OCI-M1 (cell line): Measurements from ENCODE around the gene STUB1.

ENCODE experiments used
- DNase-seq: peaks from one replicate; lab custom pipeline; 2025; lab: John Stamatoyannopoulos, UW

The STUB1 gene

DNA sequence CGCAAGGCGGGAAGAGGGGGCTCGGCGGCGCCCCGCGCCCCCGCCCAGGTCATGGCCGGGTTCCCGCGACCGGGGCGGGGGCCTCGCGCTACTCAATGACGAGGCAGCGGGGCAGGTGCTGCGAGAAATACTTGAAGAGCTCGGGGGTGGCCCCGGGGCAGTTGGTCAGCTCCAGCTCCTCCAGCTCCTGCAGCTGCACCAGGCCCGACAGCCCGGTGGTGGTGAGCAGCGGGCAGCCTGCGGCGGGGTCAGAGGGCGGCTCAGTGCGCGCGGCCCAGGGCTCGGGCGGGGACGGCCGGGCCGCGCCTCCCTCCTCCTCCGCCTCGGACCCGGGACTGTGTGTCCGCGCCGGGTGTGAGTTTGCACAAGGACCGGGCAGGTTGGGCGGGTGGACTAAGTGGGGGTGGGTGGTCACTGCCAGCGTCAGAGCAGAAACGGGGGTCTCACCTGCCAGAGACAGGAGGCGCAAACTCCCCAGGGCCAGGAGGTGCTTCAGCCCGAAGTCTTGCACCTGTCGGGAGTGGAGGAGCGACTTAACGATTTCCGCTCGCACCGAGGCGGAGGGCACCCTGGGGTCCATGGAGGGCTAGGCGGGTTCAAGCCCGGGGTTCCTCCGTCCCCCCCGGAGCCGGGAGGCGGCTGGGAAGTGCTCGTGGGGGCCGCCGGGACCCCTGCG is 14.1 kb downstream of the STUB1 start:
- no peak for DNase-seq

DNA sequence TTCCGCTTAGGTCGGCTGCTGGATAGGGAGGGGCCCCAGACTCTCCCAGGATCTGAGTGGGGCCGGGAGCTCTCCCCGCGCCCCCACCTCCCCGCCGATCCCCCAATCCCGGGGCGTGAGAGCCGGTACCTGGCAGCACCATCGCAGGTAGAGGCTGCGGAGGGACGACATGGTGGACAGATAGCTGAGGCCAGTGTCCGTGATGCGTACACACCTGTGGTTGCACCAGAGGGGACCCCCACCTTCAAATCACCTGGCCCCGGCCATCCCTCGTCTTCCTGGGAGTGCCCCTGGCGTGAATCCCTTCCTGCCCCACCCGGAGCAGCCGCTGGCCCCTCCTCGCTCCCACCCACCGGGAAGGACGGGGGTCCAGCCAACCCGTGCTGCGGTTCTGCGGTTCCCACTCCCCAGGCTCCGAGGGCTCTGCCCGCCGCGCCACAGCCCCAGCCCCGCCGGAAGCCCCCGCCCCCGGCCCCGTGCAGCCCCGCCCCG is 14.7 kb downstream of the STUB1 start:
- no peak for DNase-seq

DNA sequence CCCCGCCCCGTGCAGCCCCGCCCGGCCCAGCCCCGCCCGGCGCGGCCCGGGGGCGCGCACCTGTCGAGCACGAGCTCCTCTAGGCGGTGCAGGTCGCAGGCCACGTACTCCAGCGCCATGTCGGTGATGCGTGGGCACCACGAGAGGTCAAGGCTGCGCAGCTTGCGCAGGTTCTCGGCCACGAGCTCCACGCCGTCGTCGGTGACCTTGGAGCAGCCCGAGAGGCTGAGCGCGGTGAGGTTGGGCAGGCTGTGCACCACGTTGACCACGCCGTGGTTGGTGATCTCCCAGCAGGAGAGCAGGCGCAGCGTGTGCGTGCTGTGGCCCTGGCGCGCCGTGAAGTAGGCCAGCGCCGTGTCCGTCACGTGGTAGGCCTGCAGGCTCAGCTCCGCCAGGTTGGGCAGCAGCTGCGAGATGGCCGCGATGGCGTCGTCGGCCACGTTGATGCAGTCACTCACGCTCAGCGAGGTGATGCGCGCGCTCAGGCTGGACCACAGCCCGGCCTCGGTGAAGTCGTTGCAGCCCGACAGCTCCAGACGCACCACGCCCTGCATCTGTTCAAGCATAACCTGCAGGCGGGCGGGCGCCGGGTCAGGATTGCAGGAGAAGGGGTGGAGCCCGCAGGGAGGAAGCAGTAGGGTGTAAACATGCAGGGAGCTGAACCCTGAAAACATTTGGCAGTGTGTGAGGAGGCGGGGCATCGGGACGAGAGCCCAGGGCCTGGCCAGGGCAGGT is 15.3 kb downstream of the STUB1 start:
- no peak for DNase-seq

DNA sequence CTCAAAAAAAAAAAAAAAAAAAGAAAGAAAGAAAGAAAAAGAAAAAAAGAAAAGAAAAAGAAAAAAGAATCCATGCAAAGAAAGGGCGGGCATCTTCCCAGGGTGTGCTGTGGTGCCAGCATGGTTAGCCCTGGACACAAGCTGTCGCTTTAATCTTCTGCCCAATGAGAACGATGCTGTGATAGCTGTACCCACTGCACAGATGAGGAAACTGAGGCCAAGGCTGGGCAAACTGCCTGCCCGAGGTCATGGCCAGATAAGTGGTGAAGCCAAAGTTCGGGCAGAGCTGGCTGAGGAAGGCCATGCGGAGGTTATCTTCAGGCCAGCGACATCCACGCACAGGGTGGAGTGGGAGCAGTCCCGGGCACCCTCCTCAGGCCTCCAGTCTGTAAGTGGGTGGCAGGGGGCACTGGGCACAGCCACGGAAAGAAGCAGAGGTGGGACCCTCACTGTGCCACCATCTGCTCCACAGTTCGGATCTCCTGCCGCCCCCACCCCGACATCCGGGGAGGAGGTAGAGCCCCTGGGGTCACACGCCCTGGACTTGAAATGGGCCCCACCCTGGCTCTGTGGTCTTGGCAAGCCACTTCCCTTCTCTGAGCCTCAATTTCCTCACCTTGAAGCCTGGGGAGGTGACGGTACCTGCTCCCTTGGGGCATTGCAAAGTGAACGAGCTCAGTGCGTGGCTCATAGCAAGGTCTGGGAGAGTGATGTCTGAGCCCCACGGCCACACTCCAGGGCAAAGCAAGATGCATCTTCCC is 18.9 kb downstream of the STUB1 start:
- DNase-seq: no peak

DNA sequence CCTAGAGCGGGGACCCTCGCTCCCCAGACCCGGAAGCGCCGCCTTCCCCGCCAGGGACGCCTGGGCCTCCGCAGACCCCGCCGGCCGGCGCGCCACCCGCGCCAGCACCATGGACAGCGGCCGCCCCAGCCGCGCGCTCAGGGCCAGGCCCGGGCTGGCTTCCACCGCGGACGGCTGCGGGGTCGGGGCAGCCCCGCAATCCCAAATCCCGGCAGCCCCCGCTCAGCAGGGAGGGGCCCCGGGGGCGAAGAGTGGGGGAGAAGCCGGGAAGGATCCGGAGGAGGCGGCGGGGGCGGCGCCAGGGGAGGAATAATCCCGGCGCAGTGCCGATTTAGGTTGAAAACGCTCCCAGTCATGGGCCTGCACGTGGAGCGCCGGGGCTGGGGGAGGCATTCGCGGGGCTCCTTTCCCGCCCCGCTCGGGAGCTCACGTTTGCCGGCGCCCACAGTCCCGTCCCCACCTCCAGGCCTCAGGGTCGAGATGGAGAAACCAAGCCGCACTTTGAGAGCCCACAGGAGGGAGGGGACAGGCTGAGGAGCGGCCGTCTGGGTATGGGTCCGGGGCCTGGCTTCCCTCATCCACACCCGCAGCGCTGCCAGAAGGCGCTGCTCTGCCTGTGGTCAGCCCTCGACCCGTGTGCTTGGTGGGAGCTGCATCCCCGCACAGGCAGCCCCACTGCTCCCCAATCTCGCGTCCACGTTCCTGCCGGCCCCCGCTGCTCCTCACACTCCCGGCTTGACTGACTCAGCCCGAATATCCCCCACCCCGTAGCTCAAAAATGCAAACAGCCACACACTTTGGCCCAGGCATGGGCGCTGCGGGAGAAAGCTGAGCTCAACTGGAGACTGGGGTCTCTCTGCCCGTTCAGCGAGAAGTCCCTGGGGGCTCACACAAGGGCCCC is 20.7 kb downstream of the STUB1 start:
- DNase-seq: peak; percentile 42

DNA sequence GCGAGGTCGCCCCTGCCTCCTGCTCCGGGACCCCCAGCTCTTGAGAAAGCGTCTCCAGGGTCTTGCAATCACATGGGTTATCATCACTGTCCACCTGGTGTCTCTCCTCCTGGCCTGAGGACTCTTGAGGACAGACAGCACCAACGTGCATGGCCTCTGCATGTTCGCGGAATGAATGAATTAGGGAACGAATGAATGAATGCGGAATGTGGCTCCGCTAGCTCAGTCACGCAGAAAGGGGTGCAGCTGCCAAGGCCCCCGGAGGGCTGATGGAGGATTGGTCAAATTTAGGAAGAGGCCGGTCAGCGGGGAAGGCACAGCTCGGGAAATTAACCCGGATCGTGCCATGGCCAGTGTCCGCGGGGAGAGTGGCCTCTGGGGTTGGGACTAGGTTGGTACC is 22.1 kb downstream of the STUB1 start:
- DNase-seq: no peak

DNA sequence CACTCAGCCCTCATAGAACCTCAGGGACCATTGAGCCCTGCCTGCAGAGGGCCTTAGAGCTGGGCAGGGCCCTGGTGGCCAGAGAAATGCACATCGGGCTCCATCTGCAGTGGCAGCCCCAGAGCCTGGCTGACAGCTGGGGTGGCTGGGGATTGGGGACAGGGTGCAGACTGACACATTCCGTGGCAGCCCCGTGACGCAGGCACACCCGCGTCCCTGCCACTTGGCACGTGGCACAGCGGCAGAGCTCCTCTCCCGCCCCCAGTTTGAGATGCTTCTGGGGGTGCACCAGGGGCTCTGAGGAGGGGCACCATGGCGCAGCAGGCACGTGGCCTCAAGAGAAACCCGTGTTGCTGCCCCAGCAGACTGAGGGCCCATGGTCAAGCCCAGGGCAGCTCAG is 23.2 kb downstream of the STUB1 start:
- DNase-seq: no peak

DNA sequence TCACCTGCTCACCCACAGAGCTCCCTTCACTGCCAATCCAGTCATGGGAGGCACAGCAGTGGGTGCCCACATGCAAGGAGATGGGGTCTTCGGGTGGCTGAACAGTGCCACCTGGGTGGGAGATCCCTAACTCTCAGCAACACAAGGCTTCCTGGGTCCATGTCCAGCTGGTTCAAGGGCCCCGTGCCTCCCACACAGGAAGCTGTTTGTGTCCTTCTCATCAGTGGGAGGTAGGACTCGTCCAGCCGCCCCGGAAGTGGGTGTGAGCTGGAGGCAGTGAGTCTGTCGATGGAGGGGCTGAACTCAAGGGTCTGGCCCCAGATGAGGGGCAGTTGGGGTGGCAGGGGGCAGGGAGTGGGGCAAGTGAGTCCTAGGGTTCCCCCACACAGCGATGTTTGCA is 23.8 kb downstream of the STUB1 start:
- no peak for DNase-seq

DNA sequence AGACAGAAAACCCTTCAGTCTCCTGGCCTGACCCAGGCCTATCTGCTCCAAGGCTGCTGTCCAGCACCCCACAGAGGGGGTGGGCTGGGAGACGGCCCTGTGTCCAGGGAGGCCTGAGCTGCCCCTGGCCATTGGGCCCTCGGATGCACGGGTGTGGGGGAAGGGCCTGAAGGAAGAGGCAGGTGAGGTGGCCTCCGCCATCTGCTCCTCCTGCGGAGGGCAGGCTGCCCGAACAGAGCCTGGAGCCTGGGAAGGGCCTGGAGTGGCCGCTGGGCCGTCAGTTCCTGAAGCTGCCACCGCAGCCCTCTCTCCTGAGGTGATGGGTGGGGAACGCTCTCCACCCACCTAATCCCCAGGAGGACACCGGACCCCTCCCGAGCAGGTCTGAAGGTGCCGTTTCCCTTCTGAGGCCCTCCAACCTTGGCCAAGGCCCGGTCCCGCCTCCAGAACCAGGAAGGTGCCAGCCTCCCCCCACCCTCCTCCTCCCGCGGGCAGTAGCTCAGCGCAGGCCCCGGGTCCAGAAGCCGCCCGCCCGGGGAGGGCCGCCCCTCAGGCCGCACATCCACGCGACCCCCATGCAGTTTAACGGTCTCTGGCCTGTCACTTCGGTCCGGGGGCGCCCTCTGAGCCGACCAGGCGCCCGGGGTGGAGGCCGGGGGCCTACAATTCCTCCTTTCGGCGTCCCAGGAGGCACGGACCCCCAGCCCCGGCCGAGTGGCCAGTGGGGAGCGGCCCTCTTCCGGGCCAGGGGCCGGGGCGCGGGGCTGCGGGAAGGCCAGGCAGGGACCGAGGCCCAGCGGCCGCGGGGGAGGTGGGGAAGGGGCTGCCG is 24.6 kb downstream of the STUB1 start:
- DNase-seq: no peak

DNA sequence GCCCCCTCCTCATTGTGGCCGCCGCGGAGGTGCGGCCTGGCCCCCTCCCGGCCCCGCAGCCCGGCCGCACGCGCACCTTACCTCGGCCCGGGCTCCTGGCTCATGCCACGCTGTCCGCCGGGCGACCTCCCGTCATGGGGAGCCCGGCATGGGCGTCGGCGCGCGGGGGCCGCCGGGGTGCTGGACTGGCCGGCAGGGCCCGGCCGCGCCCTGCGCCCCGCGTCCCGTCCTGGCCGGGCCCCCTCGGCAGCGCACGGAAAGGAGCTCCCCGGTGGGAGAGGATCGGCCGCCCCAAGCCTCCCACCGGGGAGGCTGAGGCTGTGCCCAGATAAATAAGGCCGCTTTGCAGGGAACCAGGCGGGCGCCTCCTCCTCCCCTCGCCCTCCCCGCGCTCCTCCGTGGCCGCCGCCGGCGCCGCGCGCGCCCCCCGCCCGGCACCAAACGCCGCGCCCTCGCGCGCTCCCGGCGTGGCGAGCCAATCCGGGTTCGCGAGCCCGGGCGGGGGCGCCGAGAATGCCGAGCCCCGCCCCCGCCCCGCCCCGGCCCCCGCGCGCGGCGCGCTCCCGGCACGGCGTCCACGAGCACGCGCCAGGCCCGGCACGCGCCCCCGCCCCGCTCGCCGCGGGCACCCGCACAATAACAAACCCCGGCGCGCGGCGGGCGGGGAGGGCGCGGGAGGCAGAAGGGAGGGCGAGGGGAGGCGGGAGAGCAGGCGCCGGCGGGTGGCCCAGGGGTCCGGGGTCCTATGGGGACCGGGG is 25.4 kb downstream of the STUB1 start, which contains the start of gene FBXL16:
Gene FBXL16, minus strand, starts transcription at position 371 of the 758 bp plus-strand sequence. CDS start 8,396 bp downstream, outside the sequence.
- DNase-seq: no peak

DNA sequence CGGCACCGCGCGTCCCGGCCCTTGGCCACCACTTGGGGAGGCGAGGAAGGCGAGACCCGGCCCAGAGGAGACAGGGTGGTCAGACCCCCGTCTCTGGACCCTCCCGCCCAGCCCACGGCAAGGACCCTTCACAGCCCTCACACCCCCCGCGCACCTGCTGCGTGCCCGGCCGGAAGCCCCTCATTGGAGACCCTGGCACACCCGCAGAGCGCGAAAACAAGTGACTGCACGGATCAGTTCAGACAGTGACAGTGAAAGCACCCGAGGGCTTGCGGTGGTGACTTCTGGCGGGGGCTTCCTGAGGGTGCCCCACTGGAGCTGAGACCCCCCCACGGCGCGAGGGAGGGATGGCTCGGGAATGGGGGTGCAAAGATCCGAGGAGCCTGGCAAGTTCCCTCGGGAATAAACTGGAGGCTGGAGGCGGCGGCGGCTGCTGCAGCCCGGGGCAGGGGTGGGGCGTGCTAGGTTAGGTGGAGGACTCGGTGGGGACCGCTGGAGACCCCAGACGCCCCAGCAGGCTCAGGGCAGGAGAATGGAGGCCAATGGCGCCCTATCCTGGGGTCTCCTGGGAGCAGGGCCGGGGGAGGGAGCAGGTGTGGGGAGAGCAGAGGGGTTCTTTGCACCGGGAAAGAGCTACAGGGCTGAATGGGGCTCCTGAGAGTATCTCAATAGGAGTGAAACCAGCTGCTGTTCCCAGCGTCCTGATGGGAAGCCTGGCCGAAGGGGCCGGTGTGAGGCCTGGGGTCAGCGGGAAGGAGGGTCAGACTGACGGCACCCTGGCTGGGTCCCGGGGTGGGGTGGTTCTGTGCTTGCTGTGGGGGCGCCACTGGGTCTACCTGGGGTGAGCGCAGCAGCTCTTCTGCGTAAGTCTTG is 26.2 kb downstream of the STUB1 start:
- DNase-seq: no peak

DNA sequence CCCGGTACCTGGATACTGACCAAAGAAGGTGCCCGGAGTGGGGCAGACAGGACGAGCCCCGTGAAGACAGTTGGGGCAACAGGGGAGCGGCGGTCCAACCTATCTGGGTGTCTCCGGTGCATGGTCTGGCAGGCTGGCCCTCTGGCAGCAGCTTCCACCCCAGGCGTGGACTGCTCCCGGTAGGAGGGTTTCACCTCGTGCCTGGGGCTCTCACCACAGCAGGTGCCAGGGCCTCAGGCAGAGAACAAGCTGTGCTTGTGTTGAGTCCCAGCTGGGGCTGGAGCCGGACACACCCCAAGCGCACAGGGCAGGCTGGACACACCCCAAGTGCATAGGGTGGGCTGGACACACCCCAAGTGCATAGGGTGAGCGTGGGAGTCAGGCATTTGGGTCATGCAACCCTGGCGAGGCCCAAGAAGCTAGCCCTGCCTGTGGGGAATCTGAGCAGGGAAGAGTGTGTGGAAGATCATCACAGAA is 26.9 kb downstream of the STUB1 start:
- DNase-seq: no peak

DNA sequence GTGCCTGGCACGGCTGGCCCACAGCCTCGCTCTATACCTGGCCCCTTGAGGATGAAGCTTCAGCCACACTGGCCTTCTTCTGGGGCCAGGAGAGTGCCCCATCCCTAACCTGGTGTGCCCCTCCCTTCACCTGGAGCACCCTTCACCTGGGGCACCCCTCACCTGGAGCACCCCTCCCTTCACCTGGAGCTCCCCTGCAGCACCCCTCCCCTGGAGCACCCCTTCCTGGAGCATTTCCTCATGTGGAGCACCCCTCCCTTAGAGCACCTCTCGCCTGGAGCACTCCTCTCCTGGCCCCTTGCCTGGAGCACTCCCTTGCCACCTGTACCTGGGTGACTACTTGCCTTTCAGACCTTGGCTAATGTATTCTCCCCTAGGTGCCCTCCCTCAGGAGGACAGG is 27.8 kb downstream of the STUB1 start:
- DNase-seq: no peak

DNA sequence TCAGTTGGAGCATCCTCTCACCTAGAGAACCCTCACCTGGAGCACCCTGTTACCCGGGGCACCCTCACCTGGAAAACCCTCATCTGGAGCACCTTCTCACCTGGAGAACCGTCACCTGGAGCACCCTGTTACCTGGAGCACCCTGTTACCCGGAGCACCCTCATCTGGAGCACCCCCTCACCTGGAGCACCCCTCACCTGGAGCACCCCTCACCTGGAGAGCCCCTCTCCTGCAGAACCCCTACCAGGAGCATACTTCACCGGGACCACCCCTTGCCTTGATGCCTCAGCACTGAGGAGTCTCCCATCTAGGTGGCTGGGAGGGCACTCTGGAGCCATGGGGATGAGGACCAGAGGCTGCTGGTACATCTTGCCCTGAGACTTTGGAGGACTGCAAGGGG is 28.7 kb downstream of the STUB1 start:
- no peak for DNase-seq

DNA sequence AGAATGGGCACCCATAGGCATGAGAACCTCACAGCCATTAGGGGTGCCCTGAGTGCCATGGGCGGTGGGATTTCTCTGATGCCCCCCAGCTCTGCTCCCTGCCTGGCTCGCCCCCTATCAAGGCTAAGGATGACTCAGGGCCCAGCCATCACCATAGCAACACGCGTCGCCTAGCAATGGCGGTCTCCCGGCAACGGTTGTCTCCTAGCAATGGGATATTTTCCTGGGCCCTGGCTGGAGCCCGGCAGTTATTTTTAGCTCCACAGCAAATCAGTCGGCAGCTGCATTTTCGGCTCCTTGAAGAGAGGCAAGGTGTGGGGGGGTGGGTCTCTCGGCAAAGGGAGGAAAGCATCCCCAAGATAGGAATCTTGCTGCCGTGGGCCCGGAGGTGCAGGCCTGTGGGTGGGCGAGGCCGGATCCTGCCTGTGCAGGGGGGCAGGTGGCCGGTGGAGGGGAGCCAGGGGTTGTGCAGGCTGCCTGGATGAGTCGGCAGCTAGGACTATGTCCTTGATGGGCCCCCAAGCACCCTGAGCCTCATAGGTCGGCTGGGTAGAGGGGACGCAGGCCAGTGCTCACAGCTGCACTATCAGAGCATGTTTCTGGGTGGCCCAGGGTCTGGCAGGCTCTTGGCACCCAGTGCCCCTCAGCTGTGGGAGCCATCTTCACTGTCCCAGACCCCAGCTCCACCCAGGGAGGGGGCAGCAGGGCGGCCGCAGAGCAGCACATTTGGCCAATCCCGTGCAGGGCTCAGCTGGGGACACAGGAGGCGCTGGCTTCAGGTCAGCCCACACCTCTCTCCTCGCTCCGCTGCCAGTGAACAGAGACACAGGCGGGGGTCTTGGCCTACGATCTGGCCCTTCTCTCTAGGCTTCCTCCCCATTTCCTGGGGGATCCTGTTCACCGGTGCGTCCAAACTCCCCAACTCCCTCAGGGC is 29.6 kb downstream of the STUB1 start:
- peak; percentile 82 for DNase-seq

DNA sequence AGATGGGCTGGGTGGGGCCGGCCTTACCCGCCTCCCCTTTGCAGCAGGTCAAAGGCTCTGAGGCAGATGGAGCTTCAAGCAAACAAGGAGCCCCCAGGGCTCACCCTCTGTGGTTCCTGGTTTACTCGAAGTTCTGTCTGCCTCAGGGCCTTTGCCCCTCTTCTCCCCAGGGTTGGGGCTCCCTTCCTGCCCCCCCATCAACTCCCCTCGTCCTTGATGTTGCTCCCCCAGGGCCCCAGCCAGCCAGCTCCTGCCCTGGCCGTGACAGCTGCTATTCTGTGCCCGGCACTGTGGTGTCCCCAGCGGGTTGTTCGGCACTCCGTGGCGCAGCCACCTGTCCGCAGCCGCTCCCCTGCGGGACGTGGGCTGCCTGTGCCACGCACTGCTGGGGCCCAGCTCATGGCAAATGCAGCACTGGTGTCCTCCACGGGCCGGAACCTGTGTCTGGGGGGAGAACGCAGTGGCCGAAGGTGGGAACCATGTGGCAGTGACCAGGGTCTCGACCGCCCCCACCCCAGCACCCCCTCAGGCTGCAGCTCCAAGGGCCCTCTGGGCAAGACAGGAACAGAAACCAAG is 30.4 kb downstream of the STUB1 start:
- no peak for DNase-seq

DNA sequence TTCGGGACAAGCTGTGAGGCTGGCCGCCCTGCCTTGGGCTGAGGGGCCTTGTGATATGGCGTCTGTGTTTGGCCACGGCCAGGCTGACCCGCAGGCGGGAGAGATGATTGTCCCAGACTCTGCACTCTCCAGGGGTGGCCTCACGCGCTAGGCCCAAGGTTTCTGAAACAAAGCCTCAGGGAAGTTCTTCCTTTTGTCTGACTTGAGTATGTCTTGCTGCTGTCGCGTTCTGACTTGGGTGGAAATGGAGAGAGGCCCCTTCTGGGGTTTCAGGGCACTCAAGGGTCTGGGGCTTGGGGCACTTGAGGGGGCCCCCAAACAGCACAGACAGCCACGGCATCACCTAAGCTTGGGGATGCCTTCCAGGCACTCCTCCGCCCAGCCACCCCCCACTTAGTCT is 30.9 kb downstream of the STUB1 start:
- no peak for DNase-seq
